Neuronal stem cell (in vitro differentiated cells): Measurements from ENCODE around the gene ADK.

Experiments used
- DNase-seq: peaks from one replicate; pipeline ENCODE4 v3.0.0-alpha.2; 2013; ENCODE audit warnings: low spot score
- H2AFZ ChIP-seq: one replicate; pipeline ENCODE4 v1.6.1; 2013; ENCODE audit warnings: mild to moderate bottlenecking, low read length, inconsistent platforms
- H2AK5ac ChIP-seq: 2 replicates; pipeline ENCODE4 v1.6.1; 2013; ENCODE audit warnings: low read depth, mild to moderate bottlenecking, inconsistent platforms, low read length, moderate library complexity, mixed read lengths
- H2BK120ac ChIP-seq: 2 replicates; pipeline ENCODE4 v1.6.1; 2013; ENCODE audit warnings: low read depth, mild to moderate bottlenecking, inconsistent platforms, low read length, moderate library complexity, mixed read lengths
- H2BK12ac ChIP-seq: one replicate; pipeline ENCODE4 v1.6.1; 2013; ENCODE audit warnings: low read length, inconsistent platforms
- H2BK15ac ChIP-seq: 2 replicates; pipeline ENCODE4 v1.6.1; 2013; ENCODE audit warnings: mild to moderate bottlenecking, low read length, inconsistent platforms, mixed read lengths
- H2BK5ac ChIP-seq: one replicate; pipeline ENCODE4 v1.6.1; 2013; ENCODE audit warnings: inconsistent platforms, mild to moderate bottlenecking, low read length, moderate library complexity
- H3K14ac ChIP-seq: one replicate; pipeline ENCODE4 v1.6.1; 2013; ENCODE audit warnings: low read length, inconsistent platforms
- H3K18ac ChIP-seq: 2 replicates; pipeline ENCODE4 v1.6.1; 2013; ENCODE audit warnings: low read length, inconsistent platforms
- H3K23ac ChIP-seq: 2 replicates; pipeline ENCODE4 v1.6.1; 2013; ENCODE audit warnings: low read depth, mild to moderate bottlenecking, mixed read lengths, low read length, inconsistent platforms; ENCODE audit not compliant: poor library complexity
- H3K27ac ChIP-seq: replicated peaks from 3 replicates; pipeline ENCODE4 v1.5.1; 2013; ENCODE audit warnings: low read length, inconsistent platforms
- H3K27me3 ChIP-seq, 3 experiments: 2 replicates each; pipeline ENCODE4 v1.6.1; 2013; ENCODE audit warnings: low read length in 3 of 3, mild to moderate bottlenecking in 2 of 3, inconsistent platforms in 1 of 3, low read depth in 1 of 3, mixed read lengths in 1 of 3, moderate library complexity in 1 of 3; ENCODE audit not compliant: control insufficient read depth in 3 of 3, insufficient read depth in 3 of 3
- H3K36me3 ChIP-seq, 2 donors: replicated peaks in 1 of 2; 2 replicates each; pipeline ENCODE4 v1.6.1; 2013; ENCODE audit warnings: low read length in 2 of 2; ENCODE audit not compliant: control insufficient read depth in 2 of 2, insufficient read depth in 2 of 2
- H3K4ac ChIP-seq: 2 replicates; pipeline ENCODE4 v1.6.1; 2013; ENCODE audit warnings: inconsistent platforms, mild to moderate bottlenecking, low read length, moderate library complexity
- H3K4me1 ChIP-seq, 2 donors: 1 replicate in 1 of 2; 2 replicates in 1 of 2; pipeline ENCODE4 v1.6.1; 2013; ENCODE audit warnings: low read length in 2 of 2, low read depth in 1 of 2; ENCODE audit not compliant: control insufficient read depth in 2 of 2, insufficient read depth in 1 of 2
- H3K4me2 ChIP-seq: one replicate; pipeline ENCODE4 v1.6.1; 2013; ENCODE audit warnings: mild to moderate bottlenecking, low read length, inconsistent platforms; ENCODE audit not compliant: insufficient read depth, poor library complexity, severe bottlenecking
- H3K4me3 ChIP-seq, 2 donors: 2 replicates each; pipeline ENCODE4 v1.5.1; 2013; ENCODE audit warnings: low read length in 2 of 2, mild to moderate bottlenecking in 2 of 2, inconsistent platforms in 1 of 2, moderate library complexity in 1 of 2
- H3K79me1 ChIP-seq: one replicate; pipeline ENCODE4 v1.6.1; 2013; ENCODE audit warnings: low read depth, mild to moderate bottlenecking, inconsistent platforms, low read length, moderate library complexity
- H3K9ac ChIP-seq: one replicate; pipeline ENCODE4 v1.6.1; 2013; ENCODE audit warnings: mild to moderate bottlenecking, low read depth, low read length, inconsistent platforms; ENCODE audit not compliant: poor library complexity
- H3K9me3 ChIP-seq, 2 donors: replicated peaks in 1 of 2; 2 replicates each; pipeline versions ENCODE3 to v1.6.1; 2013; ENCODE audit warnings: low read length in 2 of 2, mild to moderate bottlenecking in 2 of 2, inconsistent platforms in 1 of 2, low read depth in 1 of 2, mixed read lengths in 1 of 2, moderate library complexity in 1 of 2; ENCODE audit not compliant: control insufficient read depth in 2 of 2, insufficient read depth in 1 of 2
- H4K8ac ChIP-seq: one replicate; pipeline ENCODE4 v1.6.1; 2013; ENCODE audit warnings: low read depth, mild to moderate bottlenecking, inconsistent platforms, low read length, moderate library complexity
- H4K91ac ChIP-seq: one replicate; pipeline ENCODE4 v1.6.1; 2013; ENCODE audit warnings: low read length, low read depth, mild to moderate bottlenecking, inconsistent platforms; ENCODE audit not compliant: poor library complexity
- WGBS, 2 donors: extraction: QIAGEN DNeasy Blood & Tissue Kit; methylation state at CpG; one replicate each; pipeline ENCODE4 v1.1.7; 2013; ENCODE audit warnings: missing lambda C conversion rate in 2 of 2, mixed read lengths in 1 of 2; ENCODE audit not compliant: insufficient read length in 2 of 2, insufficient replicate concordance in 1 of 2; ENCODE audit errors: extremely low coverage in 2 of 2; 5-methylcytosine and 5-hydroxymethylcytosine counted together

The ADK gene

DNA sequence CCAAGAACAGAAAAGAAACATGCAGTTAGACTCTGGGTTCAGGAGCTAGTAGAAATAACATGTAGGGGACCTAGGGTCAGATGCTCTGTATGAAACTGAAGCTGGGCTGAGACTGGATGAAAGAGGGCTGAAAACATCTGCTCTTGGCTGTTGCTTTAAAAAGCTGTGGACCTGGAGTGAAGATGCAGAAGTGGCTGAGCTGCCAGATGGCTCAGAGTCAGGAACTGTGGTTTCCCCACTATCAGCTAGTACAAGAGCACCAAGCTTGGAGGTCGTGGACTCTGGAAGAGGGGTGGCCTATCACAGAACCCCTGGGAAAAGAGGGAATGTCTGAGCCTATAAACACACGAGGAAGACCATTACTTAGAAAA, 5.9 kb downstream of the ADK start:
- H3K79me1 ChIP-seq = peaks cover 3% of the 10 kb centered on the region
- H2BK5ac ChIP-seq = no peak overlapping the region
- H3K27me3 ChIP-seq = no peaks in the 10 kb centered on the region
- H3K27ac ChIP-seq = no peak overlapping the region
- no peak overlapping the region for H3K4ac ChIP-seq
- no peak overlapping the region for H3K9ac ChIP-seq
- no peak overlapping the region for H2BK120ac ChIP-seq
- no peak overlapping the region for H3K14ac ChIP-seq
- no peak overlapping the region for H4K8ac ChIP-seq
- no peak overlapping the region for H2AK5ac ChIP-seq
- H3K4me2 ChIP-seq = no peak overlapping the region
- H3K4me1 ChIP-seq = peaks cover 0 to 5% of the 10 kb centered on the region in 2 donors
- no peak overlapping the region for H4K91ac ChIP-seq
- H3K9me3 ChIP-seq = no peaks in the 10 kb centered on the region
- no peak for DNase-seq
- H3K23ac ChIP-seq = no peak overlapping the region
- no CpG with 5 or more reads among the region's 2 CpGs for WGBS, 2 donors
- H2BK12ac ChIP-seq = no peak overlapping the region
- no peak overlapping the region for H3K4me3 ChIP-seq
- H3K18ac ChIP-seq = no peak overlapping the region
- no peak overlapping the region for H2BK15ac ChIP-seq
- H2AFZ ChIP-seq = no peak overlapping the region
- H3K36me3 ChIP-seq = no peaks in the 10 kb centered on the region

DNA sequence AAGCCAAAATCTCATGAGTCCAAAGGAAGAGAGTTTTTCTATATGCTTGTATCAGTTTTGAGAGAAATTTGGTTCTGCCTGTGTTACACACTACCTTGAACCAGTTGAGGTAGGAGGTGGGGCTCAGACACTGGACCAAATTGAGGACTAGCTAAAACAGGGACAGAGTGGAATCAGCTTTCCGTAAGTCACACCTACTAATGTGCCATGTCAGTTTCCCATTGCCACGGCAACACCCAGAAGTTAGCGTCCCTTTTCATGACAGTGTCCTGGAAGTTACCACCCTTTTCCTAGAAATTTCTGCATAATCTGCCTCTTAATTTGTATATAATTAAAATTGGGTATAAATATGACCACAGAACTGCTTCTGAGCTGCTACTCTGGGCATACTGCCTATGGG, 9.0 kb downstream of the ADK start:
- H2BK5ac ChIP-seq = no peak overlapping the region
- no peaks in the 10 kb centered on the region for H3K9me3 ChIP-seq
- peaks cover 0 to 2% of the 10 kb centered on the region in 2 donors for H3K4me1 ChIP-seq
- H3K27me3 ChIP-seq = no peaks in the 10 kb centered on the region
- H3K79me1 ChIP-seq = peaks cover 3% of the 10 kb centered on the region
- H3K4me3 ChIP-seq = no peak overlapping the region
- H3K23ac ChIP-seq = no peak overlapping the region
- no peak overlapping the region for H4K91ac ChIP-seq
- H3K27ac ChIP-seq = no peak overlapping the region
- H3K36me3 ChIP-seq = no peaks in the 10 kb centered on the region
- no peak overlapping the region for H3K4me2 ChIP-seq
- H2BK15ac ChIP-seq = no peak overlapping the region
- DNase-seq = no peak
- no peak overlapping the region for H3K18ac ChIP-seq
- no peak overlapping the region for H3K9ac ChIP-seq
- H3K14ac ChIP-seq = no peak overlapping the region
- no peak overlapping the region for H4K8ac ChIP-seq
- no peak overlapping the region for H2BK120ac ChIP-seq
- no peak overlapping the region for H2AFZ ChIP-seq
- WGBS, 2 donors = no CpG with 5 or more reads among the region's 3 CpGs
- H2AK5ac ChIP-seq = no peak overlapping the region
- no peak overlapping the region for H2BK12ac ChIP-seq
- no peak overlapping the region for H3K4ac ChIP-seq

DNA sequence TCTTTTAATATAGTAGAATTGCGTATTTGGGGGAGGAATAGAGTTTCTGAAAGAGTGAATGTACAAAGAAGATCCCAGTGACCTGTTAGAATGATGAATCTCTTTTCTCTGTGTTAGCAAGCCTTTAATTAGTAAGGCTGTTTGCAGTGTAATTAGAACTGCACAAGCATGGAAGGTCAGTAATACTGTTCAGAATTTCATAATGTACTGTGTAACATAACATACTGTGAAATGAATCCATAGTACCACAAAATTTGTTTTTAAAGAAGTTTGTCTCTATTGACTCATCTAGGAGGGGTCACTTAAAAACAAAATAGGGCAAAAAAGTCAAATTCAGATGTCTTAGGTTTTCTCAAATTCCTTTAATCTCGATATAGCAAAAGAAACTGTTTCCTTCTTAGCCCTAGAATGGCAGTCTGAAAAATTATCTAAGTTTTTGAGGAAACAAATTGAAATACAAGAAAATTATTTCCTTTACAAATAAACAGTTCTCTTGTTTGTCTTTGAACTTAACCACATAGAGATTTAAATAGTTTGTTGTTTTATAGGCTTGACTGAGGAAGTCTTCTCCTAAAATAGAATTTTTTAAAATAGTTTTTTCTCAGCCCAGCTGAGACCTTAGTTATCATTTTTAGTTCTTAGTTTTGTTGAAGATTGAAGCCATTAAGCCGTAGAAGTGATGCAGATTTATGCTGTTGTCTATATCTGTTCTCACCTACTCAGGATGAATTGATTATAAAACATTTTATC, 12.5 kb downstream of the ADK start:
- no peak overlapping the region for H3K4ac ChIP-seq
- H3K27me3 ChIP-seq = no peaks in the 10 kb centered on the region
- no peak overlapping the region for H4K8ac ChIP-seq
- no peak overlapping the region for H2AK5ac ChIP-seq
- H3K4me1 ChIP-seq = peaks cover 0 to 2% of the 10 kb centered on the region in 2 donors
- H3K27ac ChIP-seq = no peak overlapping the region
- no peak for DNase-seq
- H3K79me1 ChIP-seq = peaks cover 3% of the 10 kb centered on the region
- no peaks in the 10 kb centered on the region for H3K36me3 ChIP-seq
- H2BK5ac ChIP-seq = no peak overlapping the region
- no peak overlapping the region for H2BK15ac ChIP-seq
- no peak overlapping the region for H3K23ac ChIP-seq
- H2AFZ ChIP-seq = no peak overlapping the region
- no CpG with 5 or more reads among the region's 3 CpGs for WGBS, 2 donors
- no peak overlapping the region for H2BK120ac ChIP-seq
- H2BK12ac ChIP-seq = no peak overlapping the region
- H3K9me3 ChIP-seq = no peaks in the 10 kb centered on the region
- no peak overlapping the region for H3K4me3 ChIP-seq
- H3K4me2 ChIP-seq = no peak overlapping the region
- no peak overlapping the region for H3K18ac ChIP-seq
- H3K9ac ChIP-seq = no peak overlapping the region
- H3K14ac ChIP-seq = no peak overlapping the region
- H4K91ac ChIP-seq = no peak overlapping the region

DNA sequence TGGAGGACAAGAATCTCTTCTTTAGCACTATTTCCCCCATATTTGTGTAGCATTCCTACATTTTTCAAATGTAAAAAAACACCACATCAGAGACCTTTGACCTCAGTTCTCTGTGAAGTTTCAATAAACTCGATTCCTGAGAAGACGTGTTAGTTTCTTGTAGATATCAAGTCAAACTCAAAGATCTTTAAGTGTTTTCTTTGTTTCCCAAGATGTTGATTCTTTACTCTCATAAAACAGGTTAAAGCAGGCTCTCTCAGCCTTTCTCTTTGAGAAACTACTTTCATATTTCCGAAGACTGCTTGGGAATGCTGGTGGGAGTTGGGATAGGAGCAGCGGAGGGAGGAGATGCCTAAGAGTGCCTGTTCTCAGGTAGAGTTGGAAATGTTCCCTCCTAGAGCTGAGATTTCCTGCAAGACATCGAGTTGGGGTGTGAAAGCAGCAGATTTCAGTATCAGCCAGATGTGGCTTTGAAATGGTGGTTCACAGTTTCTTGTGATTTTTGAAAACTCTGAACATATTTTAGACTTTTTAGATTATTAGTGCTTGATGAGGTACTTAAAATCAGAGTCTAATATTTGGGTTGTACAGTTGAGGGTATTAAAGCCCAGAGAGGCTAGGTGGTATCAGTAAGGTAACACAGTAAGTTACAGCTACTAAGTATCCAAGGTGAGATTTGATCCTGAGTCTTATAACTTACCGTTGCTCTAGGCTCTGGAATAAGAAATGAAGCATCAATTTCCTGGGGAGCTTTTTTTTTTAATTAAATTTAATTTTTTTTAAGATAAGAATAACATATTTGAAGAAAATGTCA, 13.9 kb downstream of the ADK start:
- Histone ChIP-seq H4K8ac (no peak overlapping the region), H3K9me3 (no peaks in the 10 kb centered on the region), H3K36me3 (no peaks in the 10 kb centered on the region), H2BK5ac (no peak overlapping the region), H2AFZ (no peak overlapping the region), H3K4me3 (no peak overlapping the region), H2BK120ac (no peak overlapping the region), H2BK12ac (no peak overlapping the region), H3K4me1 (peaks cover 0 to 2% of the 10 kb centered on the region in 2 donors), H3K27ac (no peak overlapping the region), H3K23ac (no peak overlapping the region), H3K14ac (no peak overlapping the region), H4K91ac (no peak overlapping the region), H3K18ac (no peak overlapping the region), H2BK15ac (no peak overlapping the region), H3K4me2 (no peak overlapping the region), H3K9ac (no peak overlapping the region), H2AK5ac (no peak overlapping the region), H3K27me3 (no peaks in the 10 kb centered on the region), H3K4ac (no peak overlapping the region), H3K79me1 (peaks cover 3% of the 10 kb centered on the region)
- WGBS, 2 donors = no CpG with 5 or more reads among the region's 6 CpGs
- DNase-seq = no peak
